GM12874 (cell line): Measurements from ENCODE around the gene POLE2.
A peak's percentile ranks its signal among the peaks of the same experiment; 100 is the strongest.

ENCODE experiments used
- CTCF ChIP-seq: IDR thresholded peaks from 2 replicates; pipeline ENCODE4 v1.5.1; 2011; ENCODE audit warnings: low read depth, mild to moderate bottlenecking, control low read depth, low read length, moderate library complexity; ENCODE audit not compliant: insufficient read depth

Gene POLE2

GRCh38 chr14:49623387-49623786 lies 64.6 kb downstream of the POLE2 start:
- TF ChIP-seq CTCF: no peak

- TF ChIP-seq CTCF: no peak
These were observed 65.9 kb downstream of the POLE2 start for GRCh38 chr14:49622022-49622607.

GRCh38 chr14:49621114-49621881 lies 66.7 kb downstream of the POLE2 start:
- TF ChIP-seq CTCF: no peak

GRCh38 chr14:49620182-49621113 lies 67.6 kb downstream of the POLE2 start, which contains the start of the genes MGAT2 and RPL36AL:
MGAT2 (plus strand) TSS chr14:49620799; CDS start chr14:49621269, 470 bp downstream.
RPL36AL (minus strand) TSS chr14:49620626; CDS start chr14:49619104, 1,522 bp downstream.
- peak; percentile 17; the same call in 1 of the 2 replicates for TF ChIP-seq CTCF

- TF ChIP-seq CTCF: no peak
These were observed 68.3 kb downstream of the POLE2 start for GRCh38 chr14:49619730-49620129.

GRCh38 chr14:49617852-49618519 lies 70.0 kb downstream of the POLE2 start:
- no peak for TF ChIP-seq CTCF
